Keratinocyte (primary cell): ENCODE measurements around the gene DGCR8.

Experiments
- CTCF ChIP-seq, 3 experiments: IDR thresholded peaks in 1 of 3; conservative IDR thresholded peaks in 1 of 3; optimal IDR thresholded peaks in 1 of 3; 2 replicates in 2 of 3; 3 replicates in 1 of 3; pipeline versions ENCODE3 to v1.5.1; 2011; ENCODE audit warnings: low read length in 3 of 3, mild to moderate bottlenecking in 3 of 3, moderate library complexity in 2 of 3, control low read depth in 1 of 3, inconsistent platforms in 1 of 3; ENCODE audit not compliant: insufficient read depth in 2 of 3; ENCODE audit errors: extremely low read depth in 1 of 3
- EZH2 ChIP-seq: IDR thresholded peaks from one replicate; pipeline ENCODE4 v1.6.1; 2012; ENCODE audit warnings: inconsistent platforms, mild to moderate bottlenecking, low read length, moderate library complexity

- TF ChIP-seq CTCF (optimal IDR thresholded peaks at IDR 0.05 in 1 of 3, IDR thresholded peaks at IDR 0.05 in 1 of 3, conservative IDR thresholded peaks at IDR 0.05 in 1 of 3; ENCODE audit: extremely low read depth in 1 of 3, insufficient read depth in 2 of 3, low read length in 3 of 3) (no peak), EZH2 (no peak)
Observed at GRCh38 chr22:20079745-20080444, at the start of gene DGCR8.
